Kidney epithelial cell (primary cell): ENCODE results near the gene TMEM81. TPM values are rescaled to one million over a fixed set of nuclear protein-coding genes. Genes with fewer than 3 reads are reported as not detected.

Experiments used
- DNase-seq: peaks from one replicate; pipeline ENCODE4 v3.0.0-alpha.2; 2010; ENCODE audit warnings: low read depth
- H3K27me3 ChIP-seq: 2 replicates; pipeline ENCODE4 v1.6.0; 2011; ENCODE audit warnings: low read length; ENCODE audit not compliant: control insufficient read depth, insufficient read depth
- H3K36me3 ChIP-seq: 2 replicates; pipeline ENCODE4 v1.5.1; 2011; ENCODE audit warnings: low read length; ENCODE audit not compliant: control insufficient read depth, insufficient read depth
- H3K4me3 ChIP-seq: 2 replicates; pipeline ENCODE4 v1.5.1; 2011; ENCODE audit warnings: low read depth, mild to moderate bottlenecking, control low read depth, low read length
- total RNA-seq: library from RNA; depleted of rRNA; stranded (reverse); fragments of >200 nt; gene quantifications from 2 replicates; pipeline ENCODE4 v1.2.3, GENCODE V29; 2015
- TF ChIP-seq, protein P1 (sequence below): IDR thresholded peaks from 2 replicates; pipeline ENCODE4 v1.5.1; 2011; ENCODE audit warnings: mild to moderate bottlenecking, moderate library complexity, low read length, control low read depth, inconsistent platforms; ENCODE audit not compliant: insufficient read depth, poor library complexity, severe bottlenecking

The TMEM81 gene
- total RNA-seq, 1 donor from 2014 or later, result 3.0 TPM

- TF ChIP-seq, protein P1, sequence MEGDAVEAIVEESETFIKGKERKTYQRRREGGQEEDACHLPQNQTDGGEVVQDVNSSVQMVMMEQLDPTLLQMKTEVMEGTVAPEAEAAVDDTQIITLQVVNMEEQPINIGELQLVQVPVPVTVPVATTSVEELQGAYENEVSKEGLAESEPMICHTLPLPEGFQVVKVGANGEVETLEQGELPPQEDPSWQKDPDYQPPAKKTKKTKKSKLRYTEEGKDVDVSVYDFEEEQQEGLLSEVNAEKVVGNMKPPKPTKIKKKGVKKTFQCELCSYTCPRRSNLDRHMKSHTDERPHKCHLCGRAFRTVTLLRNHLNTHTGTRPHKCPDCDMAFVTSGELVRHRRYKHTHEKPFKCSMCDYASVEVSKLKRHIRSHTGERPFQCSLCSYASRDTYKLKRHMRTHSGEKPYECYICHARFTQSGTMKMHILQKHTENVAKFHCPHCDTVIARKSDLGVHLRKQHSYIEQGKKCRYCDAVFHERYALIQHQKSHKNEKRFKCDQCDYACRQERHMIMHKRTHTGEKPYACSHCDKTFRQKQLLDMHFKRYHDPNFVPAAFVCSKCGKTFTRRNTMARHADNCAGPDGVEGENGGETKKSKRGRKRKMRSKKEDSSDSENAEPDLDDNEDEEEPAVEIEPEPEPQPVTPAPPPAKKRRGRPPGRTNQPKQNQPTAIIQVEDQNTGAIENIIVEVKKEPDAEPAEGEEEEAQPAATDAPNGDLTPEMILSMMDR, result no peak
- no peak overlapping the region for H3K4me3 ChIP-seq
- DNase-seq, result no peak
- no peaks in the 10 kb centered on the region for H3K36me3 ChIP-seq
- peaks cover 74% of the 10 kb centered on the region for H3K27me3 ChIP-seq
Measured at GRCh38 chr1:205044741-205045140, 39.5 kb downstream of the TMEM81 start.

GRCh38 chr1:205043866-205044265, 40.4 kb downstream of the TMEM81 start:
- Histone ChIP-seq H3K4me3 (no peak overlapping the region), H3K36me3 (no peaks in the 10 kb centered on the region), H3K27me3 (peaks cover 72% of the 10 kb centered on the region)
- no peak for DNase-seq
- TF ChIP-seq, protein P1, result no peak

GRCh38 chr1:205042911-205043806, 41.1 kb downstream of the TMEM81 start, which contains the start of gene CNTN2:
CNTN2 (plus strand) TSS chr1:205043212; CDS start chr1:205053186, 9,974 bp downstream.
- Histone ChIP-seq H3K27me3 (peaks cover 72% of the 10 kb centered on the region), H3K36me3 (no peaks in the 10 kb centered on the region), H3K4me3 (no peak within 1 kb of the TSS)
- no peak for DNase-seq
- TF ChIP-seq, protein P1, result no peak

GRCh38 chr1:205041998-205042910, 42.0 kb downstream of the TMEM81 start:
- no peak for DNase-seq
- TF ChIP-seq, protein P1, result no peak
- H3K27me3 ChIP-seq, result peaks cover 66% of the 10 kb centered on the region

GRCh38 chr1:205041001-205041715, 43.1 kb downstream of the TMEM81 start:
- TF ChIP-seq, protein P1, result no peak
- Histone ChIP-seq H3K36me3 (no peaks in the 10 kb centered on the region), H3K27me3 (peaks cover 56% of the 10 kb centered on the region), H3K4me3 (no peak overlapping the region)
- DNase-seq, result no peak

More at GRCh38 chr1:205041998-205042910, 42.0 kb downstream of the TMEM81 start:
- Histone ChIP-seq H3K36me3 (no peaks in the 10 kb centered on the region), H3K4me3 (no peak overlapping the region)
